ENCODE measurements around the gene ZGPAT. TPM values are rescaled to one million over a fixed set of nuclear protein-coding genes. Genes with fewer than 3 reads are reported as not detected.
A peak's percentile ranks its signal among the peaks of the same experiment; 100 is the strongest.

Gene ZGPAT
- total RNA-seq, 4 donors from 2014 or later: 13.4 to 20.8 (median 15.5) TPM

DNA sequence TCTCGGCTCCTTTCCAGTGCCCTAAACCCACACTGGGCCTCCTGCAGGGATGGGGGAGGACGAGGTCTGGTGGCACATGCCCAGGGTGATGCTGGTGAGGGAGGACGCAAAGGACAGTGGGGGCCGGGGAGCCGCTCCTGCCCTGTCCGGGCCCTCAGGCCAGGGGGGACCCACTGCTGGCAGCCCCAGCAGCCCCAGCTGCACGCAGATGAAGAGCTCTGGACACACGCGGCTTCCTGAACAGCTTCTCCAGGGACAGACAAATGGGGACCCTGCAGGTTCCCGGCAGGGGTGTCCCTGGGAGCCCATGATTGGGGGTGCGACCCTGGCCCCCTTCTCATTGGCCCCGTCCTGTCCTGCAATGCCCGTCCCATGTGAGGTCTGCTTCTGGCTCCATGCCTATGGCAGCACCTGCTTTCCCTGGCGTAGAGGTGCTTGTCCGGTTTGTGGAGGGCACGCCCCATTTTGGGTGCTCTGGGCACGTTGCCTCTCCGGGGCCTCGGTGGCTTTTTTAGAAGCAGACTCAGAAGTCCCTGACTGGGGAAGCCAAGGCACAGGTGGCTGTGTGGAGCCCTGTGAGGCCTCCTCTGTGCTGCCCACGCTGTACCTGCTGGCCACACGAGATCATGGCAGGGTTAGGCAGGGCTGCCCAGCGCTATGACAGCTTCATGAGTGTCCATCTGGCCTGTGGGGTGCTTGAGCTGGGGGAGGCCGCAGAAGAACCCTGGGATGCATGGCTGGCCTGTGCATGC lies 26.8 kb upstream of the ZGPAT start:
- Histone ChIP-seq H3K9me3 (no peaks in the 10 kb centered on the region), H3K4me3 (no peak overlapping the region), H3K4me1 (peaks cover under 1 to 10% of the 10 kb centered on the region in 2 donors), H3K27ac (peak overlapping the region in 3 of 4 donors; percentile 59 to 75 (median 61)), H3K36me3 (peaks cover 0 to 28% of the 10 kb centered on the region in 2 donors), H3K27me3 (no peaks in the 10 kb centered on the region)
- DNase-seq (no peak), ATAC-seq (no peak)
- intact Hi-C loops (cut with DNase I; ENCODE audit: low total_unique reads): no loop called here
- in situ Hi-C loops (cut with MboI; ENCODE audit: low sequenced_read_pairs in 4 of 4): no loop called here
- no peak for TF ChIP-seq POLR2A (IDR thresholded peaks at IDR 0.05)
- TF ChIP-seq, protein P1, sequence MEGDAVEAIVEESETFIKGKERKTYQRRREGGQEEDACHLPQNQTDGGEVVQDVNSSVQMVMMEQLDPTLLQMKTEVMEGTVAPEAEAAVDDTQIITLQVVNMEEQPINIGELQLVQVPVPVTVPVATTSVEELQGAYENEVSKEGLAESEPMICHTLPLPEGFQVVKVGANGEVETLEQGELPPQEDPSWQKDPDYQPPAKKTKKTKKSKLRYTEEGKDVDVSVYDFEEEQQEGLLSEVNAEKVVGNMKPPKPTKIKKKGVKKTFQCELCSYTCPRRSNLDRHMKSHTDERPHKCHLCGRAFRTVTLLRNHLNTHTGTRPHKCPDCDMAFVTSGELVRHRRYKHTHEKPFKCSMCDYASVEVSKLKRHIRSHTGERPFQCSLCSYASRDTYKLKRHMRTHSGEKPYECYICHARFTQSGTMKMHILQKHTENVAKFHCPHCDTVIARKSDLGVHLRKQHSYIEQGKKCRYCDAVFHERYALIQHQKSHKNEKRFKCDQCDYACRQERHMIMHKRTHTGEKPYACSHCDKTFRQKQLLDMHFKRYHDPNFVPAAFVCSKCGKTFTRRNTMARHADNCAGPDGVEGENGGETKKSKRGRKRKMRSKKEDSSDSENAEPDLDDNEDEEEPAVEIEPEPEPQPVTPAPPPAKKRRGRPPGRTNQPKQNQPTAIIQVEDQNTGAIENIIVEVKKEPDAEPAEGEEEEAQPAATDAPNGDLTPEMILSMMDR (IDR thresholded peaks at IDR 0.05 in 4 of 5, conservative IDR thresholded peaks at IDR 0.05 in 1 of 5): no peak

DNA sequence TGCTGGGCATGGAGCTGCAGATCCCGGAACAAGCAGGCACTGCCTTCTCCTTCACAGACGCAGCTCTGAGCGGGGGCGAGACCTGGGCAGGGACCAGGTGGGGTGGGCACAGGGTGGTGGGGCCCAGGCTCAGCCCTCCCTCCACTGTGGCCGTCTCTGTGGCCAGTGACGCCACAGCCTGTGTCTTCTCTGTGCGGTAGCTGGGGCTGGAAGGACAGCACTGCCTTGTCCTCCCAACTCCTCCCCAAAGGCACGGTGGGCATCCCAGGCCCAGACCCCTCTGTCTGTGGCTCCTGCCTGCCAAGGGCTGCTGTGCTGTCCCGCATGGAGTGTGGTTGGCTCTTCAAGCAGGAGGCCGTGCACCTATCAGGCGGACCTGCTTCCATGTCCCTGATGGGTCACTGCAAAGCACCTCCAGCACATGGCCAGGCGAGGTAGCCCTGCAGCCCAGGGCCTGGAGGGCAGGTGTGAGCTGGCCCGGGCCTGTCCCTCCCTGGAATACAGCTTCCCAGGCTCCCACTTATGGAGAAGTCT lies 26.2 kb upstream of the ZGPAT start:
- in situ Hi-C loops (cut with MboI; ENCODE audit: low sequenced_read_pairs in 4 of 4): no loop called here
- H3K36me3 ChIP-seq: peaks cover 0 to 22% of the 10 kb centered on the region in 2 donors
- intact Hi-C loops (cut with DNase I; ENCODE audit: low total_unique reads): no loop called here
- no peak overlapping the region for H3K4me3 ChIP-seq
- no peak for TF ChIP-seq POLR2A (IDR thresholded peaks at IDR 0.05)
- TF ChIP-seq, protein P1 (IDR thresholded peaks at IDR 0.05 in 4 of 5, conservative IDR thresholded peaks at IDR 0.05 in 1 of 5): no peak
- ATAC-seq (no peak), DNase-seq (no peak)
- H3K4me1 ChIP-seq: peaks cover 7 to 15% of the 10 kb centered on the region in 2 donors
- H3K9me3 ChIP-seq: no peaks in the 10 kb centered on the region
- peak overlapping the region; percentile 59 to 75 (median 64) for H3K27ac ChIP-seq
- H3K27me3 ChIP-seq: no peaks in the 10 kb centered on the region

DNA sequence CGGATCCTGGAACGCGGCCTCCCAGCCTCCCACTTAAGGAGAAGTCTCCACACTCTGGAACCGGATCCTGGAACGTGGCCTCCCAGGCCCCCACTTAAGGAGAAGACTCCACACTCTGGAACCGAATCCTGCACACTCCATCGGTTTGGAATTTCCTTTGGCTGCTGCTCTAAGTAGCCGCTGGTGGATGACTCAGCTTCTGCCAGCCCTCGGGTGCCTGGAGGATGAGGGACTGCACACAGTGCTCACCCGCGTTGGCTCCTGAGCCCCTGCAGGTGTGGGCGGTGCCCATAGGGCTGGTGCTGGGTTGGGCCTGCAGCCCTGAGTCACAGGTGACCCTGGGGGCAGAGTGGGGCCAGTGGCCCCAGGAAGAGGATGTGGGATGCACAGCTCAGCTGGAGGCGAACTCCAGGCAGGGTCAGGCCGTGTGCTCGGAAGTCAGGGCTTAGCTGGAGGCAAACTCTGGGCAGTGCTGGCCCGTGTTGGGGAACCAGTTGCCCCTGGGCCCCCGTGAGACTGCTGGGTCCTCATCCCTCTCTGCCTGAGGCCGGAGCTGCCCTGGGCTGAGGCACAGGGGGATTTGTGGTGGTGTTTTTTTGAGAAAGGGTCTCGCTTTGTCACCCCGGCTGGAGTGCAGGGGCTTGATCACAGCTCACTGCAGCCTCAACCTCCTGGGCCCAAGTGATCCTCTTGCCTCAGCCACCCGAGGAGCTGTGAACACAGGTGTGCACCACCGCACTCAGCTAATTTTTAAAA lies 25.3 kb upstream of the ZGPAT start:
- peaks cover 11 to 19% of the 10 kb centered on the region in 2 donors for H3K4me1 ChIP-seq
- intact Hi-C loops (cut with DNase I; ENCODE audit: low total_unique reads): no loop called here
- TF ChIP-seq POLR2A (IDR thresholded peaks at IDR 0.05): no peak
- TF ChIP-seq, protein P1 (IDR thresholded peaks at IDR 0.05 in 4 of 5, conservative IDR thresholded peaks at IDR 0.05 in 1 of 5): no peak

DNA sequence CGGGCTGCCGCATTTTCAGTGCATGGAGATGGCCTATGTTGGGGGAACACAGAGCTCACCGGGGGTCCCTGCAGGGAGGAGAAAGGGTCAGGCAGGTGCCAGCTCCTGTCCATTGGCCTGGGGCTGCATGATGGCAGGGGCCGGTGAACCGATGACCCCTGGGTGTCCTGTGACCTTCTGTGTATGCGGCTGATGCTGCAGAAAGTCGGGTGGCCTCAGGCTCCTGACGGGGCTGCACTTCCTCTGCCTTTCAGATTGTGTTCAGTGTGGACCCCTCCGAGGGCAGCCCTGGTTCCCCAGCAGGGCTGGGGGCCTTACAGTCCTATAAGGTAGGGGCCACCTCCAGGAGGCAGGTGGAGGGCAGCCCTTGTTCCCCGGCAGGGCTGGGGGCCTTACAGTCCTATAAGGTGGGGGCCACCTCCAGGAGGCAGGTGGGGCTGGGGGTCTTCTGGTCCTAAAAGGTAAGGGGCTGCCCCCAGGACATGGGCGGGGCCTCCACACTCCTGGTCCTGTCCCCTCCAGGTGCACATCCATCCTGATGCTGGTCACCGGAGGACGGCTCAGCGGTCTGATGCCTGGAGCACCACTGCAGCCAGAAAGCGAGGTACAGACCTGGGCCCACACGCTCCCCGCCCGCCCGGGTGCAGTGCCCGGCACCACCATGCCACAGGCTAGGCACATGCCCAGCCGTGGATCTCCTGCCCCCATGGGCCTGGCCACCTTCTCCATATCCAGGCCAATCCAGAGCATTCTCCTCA lies 22.4 kb upstream of the ZGPAT start:
- intact Hi-C loops (cut with DNase I; ENCODE audit: low total_unique reads) (no loop called here), in situ Hi-C loops (cut with MboI; ENCODE audit: low sequenced_read_pairs in 4 of 4) (no loop called here)
- peak overlapping the region; percentile 78 to 83 (median 82) for H3K27ac ChIP-seq
- H3K9me3 ChIP-seq: no peaks in the 10 kb centered on the region
- DNase-seq: no peak
- no peak for ATAC-seq
- H3K27me3 ChIP-seq: no peaks in the 10 kb centered on the region
- no peaks in the 10 kb centered on the region for H3K36me3 ChIP-seq
- no peak overlapping the region for H3K4me3 ChIP-seq
- TF ChIP-seq, protein P1 (IDR thresholded peaks at IDR 0.05 in 4 of 5, conservative IDR thresholded peaks at IDR 0.05 in 1 of 5): no peak
- no peak for TF ChIP-seq POLR2A (IDR thresholded peaks at IDR 0.05)
- H3K4me1 ChIP-seq: peaks cover 14 to 27% of the 10 kb centered on the region in 2 donors

More for the DNA sequence above, 25.3 kb upstream of the ZGPAT start:
- peak; percentile 42 to 65 for DNase-seq
- peak; percentile 62 to 64 for ATAC-seq
- H3K27ac ChIP-seq: peak overlapping the region; percentile 59 to 75 (median 64)
- in situ Hi-C loops (cut with MboI; ENCODE audit: low sequenced_read_pairs in 4 of 4): no loop called here
- H3K9me3 ChIP-seq: no peaks in the 10 kb centered on the region
- H3K36me3 ChIP-seq: peaks cover 0 to 15% of the 10 kb centered on the region in 2 donors
- no peaks in the 10 kb centered on the region for H3K27me3 ChIP-seq
- H3K4me3 ChIP-seq: no peak overlapping the region
